ENCODE data around the gene GPR137.

DNA sequence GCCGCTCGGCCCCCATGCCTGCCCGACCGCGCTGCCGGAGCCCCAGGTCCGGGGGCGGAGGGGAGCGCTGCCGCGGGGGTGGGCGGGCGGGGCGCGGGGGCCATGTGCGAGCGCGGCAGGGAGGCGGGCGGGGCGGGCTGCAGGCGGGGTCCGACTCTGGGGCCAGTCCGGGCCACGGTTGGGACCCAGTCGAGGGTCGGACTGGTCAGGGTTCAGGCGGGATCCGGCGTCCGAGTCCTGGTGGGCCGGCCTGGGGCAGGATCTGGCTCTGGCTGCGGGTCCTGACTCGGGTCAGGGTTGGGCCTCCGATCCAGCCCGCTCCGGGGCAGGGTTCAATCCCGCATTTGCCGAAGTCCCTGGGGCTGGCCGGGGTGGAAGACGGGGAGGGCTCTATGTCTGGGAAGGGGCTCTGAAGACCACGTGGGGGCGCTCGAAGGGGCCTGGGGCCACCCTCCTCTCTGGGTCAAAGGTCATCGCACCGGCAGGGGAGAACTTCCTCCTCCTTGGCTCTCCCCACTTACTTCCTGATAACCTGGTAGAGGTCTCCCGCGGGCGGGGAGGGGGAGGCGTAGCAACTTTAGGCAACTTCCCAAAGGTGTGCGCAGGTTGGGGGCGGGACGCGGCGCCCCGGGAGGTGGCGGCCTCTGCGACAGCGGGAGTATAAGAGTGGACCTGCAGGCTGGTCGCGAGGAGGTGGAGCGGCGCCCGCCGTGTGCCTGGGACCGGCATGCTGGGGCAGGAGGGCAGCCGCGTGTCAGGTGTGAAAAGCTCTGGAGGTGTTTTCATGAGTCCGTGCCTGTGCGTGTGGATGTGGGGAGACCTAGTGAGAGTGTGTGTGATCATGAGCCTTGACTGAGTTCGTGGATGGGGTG is 20.3 kb downstream of the GPR137 start:
- TF ChIP-seq, protein P1, sequence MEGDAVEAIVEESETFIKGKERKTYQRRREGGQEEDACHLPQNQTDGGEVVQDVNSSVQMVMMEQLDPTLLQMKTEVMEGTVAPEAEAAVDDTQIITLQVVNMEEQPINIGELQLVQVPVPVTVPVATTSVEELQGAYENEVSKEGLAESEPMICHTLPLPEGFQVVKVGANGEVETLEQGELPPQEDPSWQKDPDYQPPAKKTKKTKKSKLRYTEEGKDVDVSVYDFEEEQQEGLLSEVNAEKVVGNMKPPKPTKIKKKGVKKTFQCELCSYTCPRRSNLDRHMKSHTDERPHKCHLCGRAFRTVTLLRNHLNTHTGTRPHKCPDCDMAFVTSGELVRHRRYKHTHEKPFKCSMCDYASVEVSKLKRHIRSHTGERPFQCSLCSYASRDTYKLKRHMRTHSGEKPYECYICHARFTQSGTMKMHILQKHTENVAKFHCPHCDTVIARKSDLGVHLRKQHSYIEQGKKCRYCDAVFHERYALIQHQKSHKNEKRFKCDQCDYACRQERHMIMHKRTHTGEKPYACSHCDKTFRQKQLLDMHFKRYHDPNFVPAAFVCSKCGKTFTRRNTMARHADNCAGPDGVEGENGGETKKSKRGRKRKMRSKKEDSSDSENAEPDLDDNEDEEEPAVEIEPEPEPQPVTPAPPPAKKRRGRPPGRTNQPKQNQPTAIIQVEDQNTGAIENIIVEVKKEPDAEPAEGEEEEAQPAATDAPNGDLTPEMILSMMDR (IDR thresholded peaks at IDR 0.05), result peak; percentile 13 to 37 (median 20)
- peak; percentile 84 for TF ChIP-seq POLR2A (IDR thresholded peaks at IDR 0.05)

Measured in right lobe of liver (tissue), 4 donors.